SK-N-SH (cell line): ENCODE measurements around the gene FEM1C. TPM values are rescaled to one million over a fixed set of nuclear protein-coding genes. Genes with fewer than 3 reads are reported as not detected.
A peak's percentile ranks its signal among the peaks of the same experiment; 100 is the strongest.

Experiments used
- CTCF ChIA-PET: fragments of 300-600, 350-600 bp; formaldehyde crosslinking; extraction: SDS; loops from one replicate; lab custom pipeline; 2021; lab: Yijun Ruan, JAX
- POLR2A ChIA-PET: fragments of 350-600 bp; sonication (Branson Sonifier 250); formaldehyde crosslinking; extraction: SDS; loops from one replicate; lab custom pipeline; 2020; ENCODE audit warnings: antibody characterized with exemption, inconsistent platforms; lab: Yijun Ruan, JAX
- DNase-seq: peaks from one replicate; pipeline ENCODE4 v3.0.0; 2012
- H2AFZ ChIP-seq: fragments of 200-600 bp; sonication (generic); 2 replicates; pipeline ENCODE4 v1.8.1; 2016; ENCODE audit warnings: antibody characterized with exemption, mild to moderate bottlenecking, low read depth
- H3F3A ChIP-seq: fragments of 200-600 bp; sonication (generic); replicated peaks from 2 replicates; pipeline ENCODE3; 2016; ENCODE audit warnings: antibody characterized with exemption, mild to moderate bottlenecking; ENCODE audit not compliant: insufficient read depth
- H3K27ac ChIP-seq, 2 experiments: fragments of 200-500 bp in 1 of 2; fragments of 200-600 bp in 1 of 2; sonication (Bioruptor generic) in 1 of 2; sonication (generic), shearing (Covaris generic) in 1 of 2; 2 replicates each; pipeline versions ENCODE4 v1.5.1 to v1.6.1; 2014 to 2016; ENCODE audit warnings: low read depth in 2 of 2, inconsistent platforms in 1 of 2, low read length in 1 of 2, mild to moderate bottlenecking in 1 of 2, mixed read lengths in 1 of 2
- H3K27me3 ChIP-seq: fragments of 200-600 bp; sonication (generic), shearing (Covaris generic); 2 replicates; pipeline ENCODE4 v1.6.1; 2016; ENCODE audit warnings: mixed run types; ENCODE audit not compliant: insufficient read depth
- H3K36me3 ChIP-seq, 2 experiments: fragments of 200-500 bp in 1 of 2; fragments of 200-600 bp in 1 of 2; sonication (Bioruptor generic) in 1 of 2; sonication (generic) in 1 of 2; replicated peaks in 1 of 2; 2 replicates each; pipeline versions ENCODE3 to v1.5.1; 2014 to 2016; ENCODE audit warnings: low read length in 1 of 2, mild to moderate bottlenecking in 1 of 2; ENCODE audit not compliant: insufficient read depth in 2 of 2, control insufficient read depth in 1 of 2
- H3K4me1 ChIP-seq, 2 experiments: fragments of 200-500 bp in 1 of 2; fragments of 200-600 bp in 1 of 2; sonication (Bioruptor generic) in 1 of 2; sonication (generic), shearing (Covaris generic) in 1 of 2; 2 replicates each; pipeline versions ENCODE4 v1.5.1 to v1.6.1; 2014 to 2016; ENCODE audit warnings: low read depth in 1 of 2, low read length in 1 of 2, mixed run types in 1 of 2; ENCODE audit not compliant: insufficient read depth in 2 of 2, control insufficient read depth in 1 of 2
- H3K4me2 ChIP-seq: fragments of 200-600 bp; sonication (generic), shearing (Covaris generic); 2 replicates; pipeline ENCODE4 v1.6.1; 2017; ENCODE audit warnings: mixed run types
- H3K4me3 ChIP-seq, 2 experiments: fragments of 200-500 bp in 1 of 2; fragments of 200-600 bp in 1 of 2; sonication (Bioruptor generic) in 1 of 2; sonication (generic), shearing (Covaris generic) in 1 of 2; 2 replicates each; pipeline versions ENCODE4 v1.5.1 to v1.8.1; 2014 to 2016; ENCODE audit warnings: low read depth in 2 of 2, inconsistent platforms in 1 of 2, low read length in 1 of 2, mild to moderate bottlenecking in 1 of 2, mixed read lengths in 1 of 2, moderate library complexity in 1 of 2
- H3K79me2 ChIP-seq: fragments of 200-600 bp; sonication (generic); 2 replicates; pipeline ENCODE4 v1.8.1; 2017; ENCODE audit warnings: mild to moderate bottlenecking; ENCODE audit not compliant: insufficient read depth
- H3K9ac ChIP-seq: fragments of 200-600 bp; sonication (generic); 2 replicates; pipeline ENCODE4 v1.6.1; 2017; ENCODE audit warnings: mixed run types
- H3K9me2 ChIP-seq: fragments of 200-600 bp; sonication (generic); 2 replicates; pipeline ENCODE4 v1.6.1; 2017; ENCODE audit warnings: mixed run types
- H3K9me3 ChIP-seq: fragments of 200-600 bp; sonication (generic); 2 replicates; pipeline ENCODE4 v1.6.1; 2017; ENCODE audit warnings: mixed run types, mild to moderate bottlenecking, moderate library complexity
- H4K20me1 ChIP-seq: fragments of 200-600 bp; sonication (generic); 2 replicates; pipeline ENCODE4 v1.6.1; 2017; ENCODE audit warnings: mild to moderate bottlenecking, mixed run types; ENCODE audit not compliant: insufficient read depth
- ELF1 ChIP-seq: IDR thresholded peaks from 2 replicates; pipeline ENCODE4 v1.4.0; 2012
- FOSL2 ChIP-seq: IDR thresholded peaks from 2 replicates; pipeline ENCODE4 v1.4.0; 2012; ENCODE audit warnings: low read depth, mild to moderate bottlenecking, moderate library complexity, borderline replicate concordance
- FOXM1 ChIP-seq: IDR thresholded peaks from 2 replicates; pipeline ENCODE4 v1.4.0; 2012; ENCODE audit warnings: low read depth, mild to moderate bottlenecking
- MEF2A ChIP-seq: IDR thresholded peaks from 2 replicates; pipeline ENCODE4 v1.4.0; 2012; ENCODE audit warnings: low read depth, borderline replicate concordance
- MXI1 ChIP-seq: IDR thresholded peaks from 2 replicates; pipeline ENCODE4 v1.6.1; 2012; ENCODE audit warnings: mild to moderate bottlenecking, low read depth, low read length, improper control_type of control experiment
- NRF1 ChIP-seq: IDR thresholded peaks from 2 replicates; pipeline ENCODE4 v1.6.1; 2012; ENCODE audit warnings: low read depth, mild to moderate bottlenecking, low read length
- RAD21 ChIP-seq: IDR thresholded peaks from 2 replicates; pipeline ENCODE4 v1.6.1; 2012; ENCODE audit warnings: mild to moderate bottlenecking, low read length
- RXRA ChIP-seq: IDR thresholded peaks from 2 replicates; pipeline ENCODE4 v1.4.0; 2012; ENCODE audit warnings: low read depth, mild to moderate bottlenecking, borderline replicate concordance
- TCF12 ChIP-seq: IDR thresholded peaks from 2 replicates; pipeline ENCODE4 v1.4.0; 2012
- TEAD4 ChIP-seq: IDR thresholded peaks from 2 replicates; pipeline ENCODE4 v1.4.0; 2012; ENCODE audit warnings: mild to moderate bottlenecking, borderline replicate concordance; ENCODE audit not compliant: insufficient read depth
- YY1 ChIP-seq: IDR thresholded peaks from 2 replicates; pipeline ENCODE4 v1.4.0; 2012; ENCODE audit warnings: low read depth, mild to moderate bottlenecking
- WGBS: methylation state at CpG from one replicate; pipeline ENCODE4 v1.1.6; 2017; ENCODE audit warnings: low lambda C conversion rate; 5-methylcytosine and 5-hydroxymethylcytosine counted together
- polyA plus RNA-seq, 3 experiments: library from polyadenylated mRNA; depleted of rRNA; stranded (reverse); fragments of >200 nt; gene quantifications; 2 replicates each; pipeline ENCODE4 v1.2.3, GENCODE V29; 2012
- TF ChIP-seq, protein P1 (sequence below): IDR thresholded peaks from 2 replicates; pipeline ENCODE4; 2012
- TF ChIP-seq, protein P2 (sequence below): IDR thresholded peaks from 2 replicates; pipeline ENCODE4 v1.4.0; 2012; ENCODE audit warnings: low read depth
- TF ChIP-seq, protein P3 (sequence below): IDR thresholded peaks from 2 replicates; pipeline ENCODE4 v1.6.1; 2012; ENCODE audit warnings: mild to moderate bottlenecking, low read depth, low read length, moderate library complexity

The FEM1C gene
- polyA plus RNA-seq, 1 of the 3 experiments (the other 2 are of a cell fraction), result 2.8 TPM

DNA sequence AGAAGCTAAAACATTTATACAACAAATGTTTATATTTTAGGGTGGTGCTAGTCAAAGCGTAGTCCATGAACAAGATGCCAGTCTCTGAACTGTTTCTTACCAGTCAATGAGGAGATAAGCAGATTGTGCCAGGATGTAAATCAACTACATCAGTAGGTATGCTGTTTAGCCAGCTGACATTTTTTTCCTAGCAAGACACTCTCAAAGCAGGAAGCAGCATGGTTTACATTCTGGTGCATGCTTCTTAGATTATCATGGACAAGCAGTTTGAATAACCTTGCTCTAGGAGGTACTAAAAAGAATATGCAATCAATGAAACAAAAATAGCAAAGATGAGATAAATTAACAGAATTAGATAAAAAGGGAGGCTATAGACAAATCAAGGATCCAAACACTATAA, 40.7 kb upstream of the FEM1C start:
- Histone ChIP-seq H3K9ac (no peak overlapping the region), H3K9me3 (no peaks in the 10 kb centered on the region)
- no peak for TF ChIP-seq MEF2A
- no peak for TF ChIP-seq YY1
- no peak for TF ChIP-seq TEAD4
- TF ChIP-seq TCF12, result no peak
- TF ChIP-seq, protein P1, sequence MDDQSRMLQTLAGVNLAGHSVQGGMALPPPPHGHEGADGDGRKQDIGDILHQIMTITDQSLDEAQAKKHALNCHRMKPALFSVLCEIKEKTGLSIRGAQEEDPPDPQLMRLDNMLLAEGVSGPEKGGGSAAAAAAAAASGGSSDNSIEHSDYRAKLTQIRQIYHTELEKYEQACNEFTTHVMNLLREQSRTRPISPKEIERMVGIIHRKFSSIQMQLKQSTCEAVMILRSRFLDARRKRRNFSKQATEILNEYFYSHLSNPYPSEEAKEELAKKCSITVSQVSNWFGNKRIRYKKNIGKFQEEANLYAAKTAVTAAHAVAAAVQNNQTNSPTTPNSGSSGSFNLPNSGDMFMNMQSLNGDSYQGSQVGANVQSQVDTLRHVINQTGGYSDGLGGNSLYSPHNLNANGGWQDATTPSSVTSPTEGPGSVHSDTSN, result no peak
- no peak for TF ChIP-seq MXI1
- TF ChIP-seq FOSL2, result no peak
- TF ChIP-seq RAD21, result no peak
- TF ChIP-seq FOXM1, result no peak
- TF ChIP-seq, protein P2, sequence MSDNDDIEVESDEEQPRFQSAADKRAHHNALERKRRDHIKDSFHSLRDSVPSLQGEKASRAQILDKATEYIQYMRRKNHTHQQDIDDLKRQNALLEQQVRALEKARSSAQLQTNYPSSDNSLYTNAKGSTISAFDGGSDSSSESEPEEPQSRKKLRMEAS, result no peak
- TF ChIP-seq, protein P3, sequence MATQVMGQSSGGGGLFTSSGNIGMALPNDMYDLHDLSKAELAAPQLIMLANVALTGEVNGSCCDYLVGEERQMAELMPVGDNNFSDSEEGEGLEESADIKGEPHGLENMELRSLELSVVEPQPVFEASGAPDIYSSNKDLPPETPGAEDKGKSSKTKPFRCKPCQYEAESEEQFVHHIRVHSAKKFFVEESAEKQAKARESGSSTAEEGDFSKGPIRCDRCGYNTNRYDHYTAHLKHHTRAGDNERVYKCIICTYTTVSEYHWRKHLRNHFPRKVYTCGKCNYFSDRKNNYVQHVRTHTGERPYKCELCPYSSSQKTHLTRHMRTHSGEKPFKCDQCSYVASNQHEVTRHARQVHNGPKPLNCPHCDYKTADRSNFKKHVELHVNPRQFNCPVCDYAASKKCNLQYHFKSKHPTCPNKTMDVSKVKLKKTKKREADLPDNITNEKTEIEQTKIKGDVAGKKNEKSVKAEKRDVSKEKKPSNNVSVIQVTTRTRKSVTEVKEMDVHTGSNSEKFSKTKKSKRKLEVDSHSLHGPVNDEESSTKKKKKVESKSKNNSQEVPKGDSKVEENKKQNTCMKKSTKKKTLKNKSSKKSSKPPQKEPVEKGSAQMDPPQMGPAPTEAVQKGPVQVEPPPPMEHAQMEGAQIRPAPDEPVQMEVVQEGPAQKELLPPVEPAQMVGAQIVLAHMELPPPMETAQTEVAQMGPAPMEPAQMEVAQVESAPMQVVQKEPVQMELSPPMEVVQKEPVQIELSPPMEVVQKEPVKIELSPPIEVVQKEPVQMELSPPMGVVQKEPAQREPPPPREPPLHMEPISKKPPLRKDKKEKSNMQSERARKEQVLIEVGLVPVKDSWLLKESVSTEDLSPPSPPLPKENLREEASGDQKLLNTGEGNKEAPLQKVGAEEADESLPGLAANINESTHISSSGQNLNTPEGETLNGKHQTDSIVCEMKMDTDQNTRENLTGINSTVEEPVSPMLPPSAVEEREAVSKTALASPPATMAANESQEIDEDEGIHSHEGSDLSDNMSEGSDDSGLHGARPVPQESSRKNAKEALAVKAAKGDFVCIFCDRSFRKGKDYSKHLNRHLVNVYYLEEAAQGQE, result no peak
- TF ChIP-seq NRF1, result no peak
- no peak for TF ChIP-seq ELF1
- TF ChIP-seq RXRA, result no peak
- TF ChIP-seq, all 33 proteins: peak for 0
- Histone ChIP-seq H3K27ac (0 out of 4 replicates have a peak overlapping the region, but pooled peaks of 1 of the 2 experiments have one; percentile 10), H2AFZ (no peak overlapping the region), H3K4me3 (no peak overlapping the region), H3K4me2 (no peak overlapping the region), H3K4me1 (0 out of 4 replicates have a peak, but pooled peaks cover 0 to 7% of the 10 kb centered on the region in 2 experiments), H3K9me2 (no peaks in the 10 kb centered on the region), H3K79me2 (no peaks in the 10 kb centered on the region; the same call in 1 of the 2 replicates), H3F3A (peaks cover 8% of the 10 kb centered on the region), H4K20me1 (no peaks in the 10 kb centered on the region), H3K36me3 (peaks cover 2 to 14% of the 10 kb centered on the region in 2 experiments), H3K27me3 (no peaks in the 10 kb centered on the region)
- ChIA-PET CTCF (interaction anchor here (0.7 to 1.0 kb wide), 3 partner anchors 29 to 277 kb away, joined by 3 to 4 read pairs (median 4); no protein-coding TSS in a partner anchor), POLR2A (no interaction called here)
- WGBS, result 100% methylated on average over 1 of the region's 1 CpG
- DNase-seq, result no peak
